SIG-M5 treated with dmso at 0.1 percent for 504 hours (cell line): ENCODE data around the gene PRAMEF18.
"Not testable (repeated sequence)": the region's sequence is repeated elsewhere in the genome, so short reads cannot be mapped to it uniquely, and the experiment has no call there.

Source experiments
- DNase-seq: peaks from one replicate; lab custom pipeline; 2025; ENCODE audit not compliant: unreplicated experiment; lab: John Stamatoyannopoulos, UW

PRAMEF18 gene

DNA sequence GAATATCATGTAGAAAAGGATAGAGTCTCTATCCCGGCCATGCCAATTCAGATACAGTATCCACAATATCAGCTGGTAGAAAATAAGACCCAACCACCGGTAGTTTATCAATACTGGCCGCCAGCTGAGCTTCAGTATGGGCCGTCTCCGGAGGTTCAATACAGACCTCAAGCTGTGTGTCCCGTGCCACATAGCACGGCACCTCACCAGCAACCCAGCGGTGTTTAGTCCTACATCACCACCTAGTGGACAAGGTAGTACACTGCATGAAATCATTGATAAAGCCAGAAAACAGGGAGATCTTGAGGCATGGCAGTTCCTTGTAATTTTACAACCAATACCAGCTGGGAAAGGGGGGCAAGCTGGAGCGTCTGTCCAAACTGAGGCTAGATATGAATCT lies 17.2 kb downstream of the PRAMEF18 start:
- not testable (repeated sequence) for DNase-seq

- not testable (repeated sequence) for DNase-seq
Observed at GRCh38 chr1:13201309-13201708, 24.6 kb downstream of the PRAMEF18 start, which contains the start of gene PRAMEF13. Gene PRAMEF13 (minus strand): TSS chr1:13201409. CDS start chr1:13199589, 1,820 bp downstream.
